ENCODE results near the gene STK10.

Gene STK10

GRCh38 chr5:172004824-172005237 is 183.2 kb downstream of the STK10 start:
- DNase-seq: peak; percentile 46

- DNase-seq: no peak
Observed at GRCh38 chr5:172003746-172004145, 184.3 kb downstream of the STK10 start.

GRCh38 chr5:172002840-172003512 is 185.0 kb downstream of the STK10 start:
- no peak for DNase-seq

- DNase-seq: no peak
Observed at GRCh38 chr5:172002310-172002709, 185.7 kb downstream of the STK10 start.

- no peak for DNase-seq
Observed at GRCh38 chr5:171999877-172000276, 188.1 kb downstream of the STK10 start.

GRCh38 chr5:171999100-171999499 is 188.9 kb downstream of the STK10 start:
- no peak for DNase-seq

GRCh38 chr5:171997011-171997410 is 191.0 kb downstream of the STK10 start:
- no peak for DNase-seq

- DNase-seq: no peak
Observed at GRCh38 chr5:171992813-171993212, 195.2 kb downstream of the STK10 start.

GRCh38 chr5:171992305-171992704 is 195.7 kb downstream of the STK10 start:
- DNase-seq: no peak

Data from stimulated activated CD4-positive, alpha-beta T cell treated with anti-CD3 and anti-CD28 coated beads, Interleukin-15, amount 100 ng/mL, for 24 hours (primary cell).